ENCODE measurements around the gene FARS2. TPM values are rescaled to one million over a fixed set of nuclear protein-coding genes. Genes with fewer than 3 reads are reported as not detected.
A peak's percentile ranks its signal among the peaks of the same experiment; 100 is the strongest.

FARS2 gene
- total RNA-seq, 1 donor from 2014 or later, result 25.4 TPM

DNA sequence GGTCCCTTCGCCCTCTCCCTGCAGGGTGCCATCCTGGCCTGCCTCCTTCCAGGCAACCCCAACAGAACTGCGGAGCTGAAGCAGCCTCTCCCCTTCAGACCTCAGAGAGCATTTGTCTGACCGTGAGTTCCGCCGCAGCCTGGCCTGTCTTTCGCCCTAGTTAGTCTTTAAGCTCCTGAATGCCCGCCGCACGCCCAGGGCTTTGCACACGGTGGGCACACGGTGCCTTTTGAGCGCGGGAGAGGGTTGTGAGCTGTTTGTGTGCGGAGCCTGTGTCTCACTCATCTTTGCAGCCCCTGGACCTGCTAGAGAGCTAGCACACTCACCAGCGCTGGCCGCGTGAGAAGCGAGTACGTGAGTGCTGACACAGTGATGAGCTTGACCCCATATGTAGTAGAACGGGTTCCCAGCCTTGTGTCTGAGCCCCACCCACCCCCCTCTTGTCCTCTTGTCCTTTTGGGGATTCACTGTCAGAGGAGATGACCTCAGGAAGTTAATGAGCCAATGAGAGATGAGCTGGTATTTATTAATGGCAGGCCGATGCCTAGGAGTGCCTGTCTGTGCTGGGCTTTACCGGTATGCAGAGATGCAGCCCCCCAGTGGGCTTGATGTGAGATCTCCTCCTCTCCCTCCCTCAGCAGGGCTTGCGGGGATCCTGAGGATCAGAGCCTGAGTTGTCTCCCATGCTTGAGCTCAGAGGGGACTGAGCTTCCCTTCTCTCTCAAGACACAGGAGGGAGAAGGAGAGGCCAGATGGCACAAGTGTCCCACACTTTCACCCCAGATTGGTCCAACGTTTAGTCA, 249.2 kb downstream of the FARS2 start:
- DNase-seq, result no peak

DNA sequence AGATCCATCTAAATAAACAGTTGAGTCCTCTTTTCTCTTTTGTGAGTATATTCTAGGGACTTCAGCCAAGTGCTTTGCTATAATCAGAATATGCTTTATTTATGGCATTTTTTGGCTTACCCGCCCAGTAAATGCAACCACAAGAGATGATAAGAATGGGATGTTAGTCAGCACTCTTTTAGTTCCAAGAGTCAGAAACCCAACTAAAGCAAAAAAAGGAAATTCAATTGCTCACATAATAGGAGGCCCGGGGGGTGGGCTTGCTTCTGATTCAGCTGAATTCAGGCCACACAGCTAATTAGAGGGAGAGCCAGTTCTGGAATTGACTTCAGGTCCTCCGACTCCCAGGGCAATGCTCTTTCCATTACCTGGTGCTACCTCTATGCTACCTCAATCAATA, 250.6 kb downstream of the FARS2 start:
- no peak for DNase-seq

DNA sequence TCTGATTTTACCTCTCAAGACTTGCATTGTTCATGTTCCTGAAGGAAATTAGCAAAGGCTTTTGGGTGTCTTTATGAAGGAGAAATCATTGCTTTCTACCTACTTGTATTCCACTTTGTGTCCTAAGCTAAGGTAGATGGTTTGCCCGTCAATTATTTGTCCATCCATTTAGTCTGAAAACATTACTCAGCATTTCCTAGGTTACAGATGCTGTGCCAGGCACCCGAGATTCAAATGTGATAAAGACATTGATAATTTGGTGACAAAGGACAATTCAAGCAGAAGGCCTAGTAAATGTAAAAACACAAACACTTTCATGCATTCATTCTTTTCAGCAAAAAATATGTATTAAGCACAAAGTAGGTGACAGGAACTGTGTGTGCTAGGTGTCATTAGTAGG, 251.1 kb downstream of the FARS2 start:
- DNase-seq, result no peak

DNA sequence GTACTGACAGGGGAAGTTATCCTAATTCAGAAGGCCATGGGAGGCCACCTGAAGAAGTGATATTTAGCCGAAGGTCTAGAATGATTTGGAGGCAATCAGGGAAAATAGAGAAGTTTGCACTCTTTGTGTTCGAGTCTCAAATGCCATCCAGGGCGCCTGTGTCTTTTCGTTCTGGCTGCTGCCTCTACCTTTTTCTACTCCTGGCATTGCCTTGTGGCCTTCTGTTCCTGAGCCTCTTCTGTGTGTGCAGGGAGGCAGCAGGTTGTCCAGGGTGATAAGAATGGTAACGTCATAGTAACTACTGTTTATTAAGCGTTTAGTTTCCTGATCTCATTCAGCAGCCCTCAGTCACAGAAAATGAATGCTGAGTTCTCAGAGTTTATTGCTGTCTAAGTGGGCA, 252.1 kb downstream of the FARS2 start:
- DNase-seq, result no peak

DNA sequence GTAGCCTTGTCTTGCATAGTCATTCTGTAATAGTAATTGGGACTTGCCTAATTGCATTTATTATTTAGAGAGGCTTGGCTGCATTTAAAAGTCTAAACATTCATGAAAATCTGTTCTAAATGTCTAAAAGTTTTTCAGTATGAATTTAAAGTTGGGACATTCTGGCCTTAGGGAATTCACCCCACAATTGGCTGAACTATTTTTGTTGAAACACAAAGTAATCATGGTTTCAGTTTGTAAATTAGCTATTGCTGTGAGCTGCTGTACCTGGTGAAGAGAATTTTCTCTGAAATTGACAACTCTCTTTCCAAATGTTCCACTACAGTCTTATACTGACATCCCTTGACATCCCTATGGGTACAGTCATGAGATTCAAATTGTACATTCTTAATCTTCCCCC, 253.0 kb downstream of the FARS2 start:
- no peak for DNase-seq

DNA sequence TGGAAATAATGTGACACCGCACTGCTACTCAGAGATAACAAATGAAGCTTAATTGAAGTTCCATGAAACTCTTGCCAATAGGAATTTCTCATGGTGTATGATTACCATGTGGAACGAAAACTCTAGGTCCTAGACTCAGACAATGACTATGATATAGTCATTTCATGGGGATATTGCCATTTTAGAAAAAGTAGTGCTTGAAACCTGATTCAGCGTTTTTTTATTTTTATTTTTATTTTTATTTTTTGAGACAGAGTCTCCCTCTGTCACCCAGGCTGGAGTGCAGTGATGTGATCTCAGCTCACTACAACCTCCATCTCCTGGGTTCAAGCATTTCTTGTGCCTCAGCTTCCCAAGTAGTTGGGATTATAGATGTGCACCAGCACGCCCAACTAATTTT, 253.9 kb downstream of the FARS2 start:
- no peak for DNase-seq

DNA sequence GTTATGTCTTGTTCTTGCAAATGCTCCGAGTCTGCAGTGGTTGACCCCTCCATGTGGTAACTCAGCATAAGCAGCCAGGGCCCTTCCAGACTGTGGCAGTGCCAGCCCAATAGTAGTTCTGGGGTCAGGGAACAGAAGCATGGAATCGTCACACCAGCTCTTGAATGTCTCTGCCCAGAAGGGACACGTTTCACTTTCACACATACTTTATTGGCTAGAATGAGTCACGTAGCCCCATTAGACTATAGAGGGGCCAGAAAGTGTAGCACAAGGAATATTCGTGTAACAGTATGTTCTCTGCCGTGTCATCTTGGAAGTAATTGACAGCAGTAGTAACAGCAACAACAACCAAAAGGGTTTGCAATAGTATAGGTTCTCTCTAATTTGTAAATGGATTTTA, 254.7 kb downstream of the FARS2 start:
- no peak for DNase-seq

DNA sequence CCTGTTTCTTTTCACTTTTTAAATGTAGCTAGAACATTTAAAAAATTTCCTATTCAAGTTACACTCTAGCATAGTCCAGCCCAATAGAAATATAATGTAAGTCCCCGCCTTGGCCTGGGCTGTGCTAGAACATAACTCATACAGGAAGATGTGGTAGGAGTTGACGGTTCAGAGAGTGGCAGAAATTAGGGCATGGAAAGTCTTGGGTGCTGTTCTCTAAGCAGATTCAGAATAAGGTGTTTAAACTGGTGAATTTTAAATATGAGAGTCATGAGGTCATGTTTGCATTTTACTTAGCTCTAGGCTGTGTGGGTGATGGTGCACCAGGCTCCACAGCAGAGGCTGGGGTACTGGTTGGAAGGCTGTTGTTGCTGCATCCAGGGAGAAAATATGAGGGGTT, 256.5 kb downstream of the FARS2 start:
- DNase-seq, result no peak

DNA sequence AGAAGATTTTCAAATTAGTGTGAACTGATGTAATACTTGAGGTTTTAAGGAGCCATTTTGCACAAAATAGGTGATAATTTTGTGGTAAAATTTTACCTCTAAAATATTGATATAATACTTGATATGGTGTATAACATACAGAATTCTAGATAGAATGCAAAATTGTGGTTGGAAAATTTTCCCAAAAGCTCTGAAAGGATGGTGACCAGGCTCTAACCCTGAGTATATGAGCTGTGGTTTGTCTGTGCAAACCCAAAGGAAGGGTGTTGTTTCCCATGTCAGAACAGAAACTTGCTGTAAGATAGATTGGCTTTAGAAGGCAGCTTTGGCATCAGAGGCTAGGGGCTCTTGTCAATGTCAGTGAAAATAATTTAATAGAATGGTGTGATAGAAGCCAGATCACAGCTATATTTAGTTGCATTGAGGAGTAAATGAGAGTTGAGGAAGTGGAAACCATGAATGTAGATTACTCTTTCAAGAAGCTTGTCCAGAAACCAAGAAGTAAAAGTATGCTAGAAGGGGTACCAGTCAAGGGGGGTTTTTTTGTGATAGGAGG, 257.7 kb downstream of the FARS2 start:
- no peak for DNase-seq

DNA sequence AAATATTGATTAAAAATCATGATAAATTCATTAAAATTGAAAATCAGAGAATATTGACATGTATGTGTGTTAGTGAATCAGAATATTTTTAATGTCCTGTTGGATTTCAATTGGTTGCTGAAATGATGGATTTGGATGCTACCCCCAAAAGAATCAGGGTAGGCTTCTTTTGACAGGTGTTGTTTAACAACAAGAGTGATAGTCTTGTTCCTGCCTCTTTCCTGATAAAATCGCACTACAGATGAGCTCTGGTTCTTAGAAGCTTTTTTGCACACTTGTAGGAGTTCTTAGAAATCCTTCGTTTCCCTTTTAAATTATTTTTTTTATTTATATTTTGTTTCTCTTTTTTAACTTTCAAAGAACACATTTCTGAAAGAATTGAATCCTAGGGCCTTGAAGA, 259.5 kb downstream of the FARS2 start:
- DNase-seq, result no peak

DNA sequence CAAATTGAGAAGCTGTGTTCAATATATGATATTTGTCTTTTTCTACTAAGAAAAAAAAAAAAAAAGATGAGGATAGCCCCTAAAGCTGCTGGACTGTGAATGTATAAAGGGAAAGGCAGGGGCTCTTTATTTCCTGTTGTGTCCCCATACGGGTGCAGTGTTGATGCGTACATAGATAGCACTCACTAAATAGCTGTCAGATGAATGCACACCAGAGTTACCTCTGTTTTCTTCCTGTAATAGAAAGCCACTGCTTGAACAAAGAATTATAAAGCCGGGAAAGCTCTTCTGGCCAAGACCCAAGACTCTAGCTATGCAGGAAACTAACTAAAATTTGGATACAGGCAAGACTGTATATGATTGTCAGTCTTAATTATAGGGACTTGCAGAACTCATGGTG, 260.0 kb downstream of the FARS2 start:
- no peak for DNase-seq

DNA sequence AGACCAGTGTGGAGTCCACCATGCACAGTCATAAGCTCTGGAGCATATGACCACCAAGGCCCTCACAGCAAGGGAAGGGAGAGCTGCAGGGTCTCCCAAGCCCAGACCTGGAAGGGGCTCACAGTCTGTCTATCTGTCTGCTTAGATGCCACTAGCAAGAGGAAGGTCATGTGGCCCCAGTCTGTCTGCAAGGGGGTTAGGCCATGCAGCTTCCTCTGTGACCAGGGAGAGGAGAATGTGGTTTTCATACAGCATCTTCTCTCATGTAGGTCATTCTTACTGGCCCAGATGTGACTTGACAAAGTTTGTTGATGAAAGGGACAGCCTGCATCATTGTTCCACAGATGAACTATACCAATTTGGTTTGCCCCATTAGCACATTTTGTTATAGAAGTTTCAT, 260.8 kb downstream of the FARS2 start:
- DNase-seq, result no peak

DNA sequence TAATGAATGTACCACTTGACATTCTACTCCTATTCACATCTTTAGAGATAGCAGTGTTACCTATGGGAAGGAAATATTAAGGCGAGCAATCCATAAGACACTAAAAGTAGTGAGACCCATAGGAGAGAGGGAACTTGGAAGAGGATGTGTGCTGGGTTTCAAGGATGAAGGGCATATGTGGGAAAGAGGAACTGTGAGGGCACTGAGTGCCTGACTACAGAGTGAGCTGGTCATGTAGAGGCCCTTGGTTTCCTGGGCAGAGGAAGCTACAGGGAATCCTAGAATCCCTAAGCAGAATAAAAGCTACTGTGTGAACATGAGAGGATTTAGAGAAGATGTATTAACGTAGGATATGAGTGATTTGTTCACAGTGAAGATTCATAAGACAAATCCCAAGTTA, 262.8 kb downstream of the FARS2 start:
- DNase-seq, result no peak

DNA sequence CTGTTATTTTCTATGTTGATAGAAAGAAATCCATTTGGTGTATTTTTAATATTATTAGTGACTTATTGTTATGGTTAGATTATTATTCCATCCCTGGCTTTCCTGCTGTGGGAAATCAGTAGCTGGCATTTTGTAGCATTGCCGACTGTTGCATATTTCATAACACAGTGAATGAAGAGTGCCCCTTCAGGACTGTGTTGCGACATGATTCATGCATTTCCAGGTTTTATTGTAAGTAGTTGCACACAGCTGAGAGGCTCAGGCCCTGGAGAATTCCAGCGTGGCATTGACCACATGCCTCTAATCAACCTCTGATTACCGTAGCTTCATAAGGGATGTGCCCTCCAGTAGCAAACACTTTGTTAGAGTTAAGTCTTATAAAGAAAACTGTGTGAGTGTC, 263.9 kb downstream of the FARS2 start:
- DNase-seq, result no peak

DNA sequence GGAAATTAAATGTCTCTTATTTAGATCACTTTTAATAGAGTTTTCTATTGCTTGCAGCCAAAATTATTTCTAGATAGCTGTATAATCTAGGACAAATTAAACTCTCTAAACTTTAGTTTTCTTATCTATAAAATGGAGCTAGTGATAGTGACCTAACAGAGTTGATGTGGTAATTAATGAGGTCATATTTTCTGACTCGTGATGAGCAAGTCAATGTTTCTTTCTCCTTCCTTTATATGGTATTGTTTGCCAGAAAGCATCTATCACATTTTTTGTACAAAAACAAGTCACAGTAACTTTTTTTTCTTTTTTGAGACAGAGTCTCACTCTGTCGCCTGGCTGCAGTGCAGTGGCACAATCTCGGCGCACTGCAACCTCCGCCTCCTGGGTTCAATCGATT, 267.7 kb downstream of the FARS2 start:
- no peak for DNase-seq

DNA sequence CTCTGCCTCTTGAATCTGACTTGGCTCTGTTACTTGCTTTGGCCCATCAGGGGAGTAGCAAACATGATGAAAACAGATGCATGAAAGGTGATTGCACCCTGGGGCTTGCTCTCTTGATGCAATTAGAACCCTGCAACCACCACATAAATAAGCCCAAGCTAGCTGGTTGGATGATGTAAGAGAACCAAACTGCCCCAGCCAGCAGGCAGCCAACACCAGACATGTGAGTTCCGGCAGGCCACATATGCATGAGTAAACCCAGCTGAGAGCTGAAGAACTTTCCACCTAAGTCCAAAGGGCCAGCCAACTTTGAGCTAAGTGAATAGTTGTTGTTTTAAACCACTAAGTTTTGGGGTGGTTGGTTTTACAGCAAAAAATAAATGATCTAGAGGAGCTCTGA, 268.4 kb downstream of the FARS2 start:
- no peak for DNase-seq

DNA sequence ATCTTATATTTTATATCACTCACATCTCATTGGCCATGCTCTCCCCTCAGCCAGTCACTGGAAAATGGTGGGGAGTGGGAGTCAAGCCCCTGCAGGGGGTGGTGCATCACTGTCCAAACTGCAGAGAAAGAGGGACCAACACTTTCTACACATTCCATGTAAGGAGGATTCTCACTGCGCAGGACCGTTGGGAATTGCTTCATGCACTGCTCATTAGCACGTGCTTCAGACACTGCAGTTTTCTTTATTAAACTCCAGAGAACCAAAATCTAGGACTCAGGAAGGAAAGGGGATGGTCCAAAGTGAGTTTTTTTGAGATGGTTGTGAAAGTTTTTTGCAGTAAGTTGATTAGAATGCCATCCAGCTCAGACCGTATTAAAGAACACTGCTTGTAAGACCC, 269.8 kb downstream of the FARS2 start:
- DNase-seq, result no peak

DNA sequence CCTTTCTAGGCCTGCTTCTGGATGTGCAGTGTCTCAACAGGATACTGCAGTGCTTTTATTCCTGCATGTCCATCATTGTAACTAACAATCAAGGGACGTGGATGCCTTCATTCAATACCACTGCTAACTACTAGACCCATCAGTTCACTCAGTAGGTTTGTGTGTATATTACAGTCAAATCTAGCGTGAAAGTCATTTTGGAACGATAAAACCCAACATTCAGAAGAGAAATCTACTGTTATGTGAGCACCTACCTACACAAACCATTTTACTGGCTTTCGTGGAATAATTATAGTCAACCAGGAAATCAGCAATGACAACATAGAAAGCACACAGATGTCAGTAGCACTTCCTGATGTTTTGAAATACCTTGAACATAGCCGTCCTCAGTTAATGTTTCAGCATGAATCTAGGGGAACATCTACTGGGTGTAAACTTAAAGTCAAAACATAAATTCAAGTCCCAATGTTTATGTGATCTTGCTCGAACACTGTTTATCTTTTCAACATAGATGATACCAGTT, 270.6 kb downstream of the FARS2 start:
- DNase-seq, result no peak

DNA sequence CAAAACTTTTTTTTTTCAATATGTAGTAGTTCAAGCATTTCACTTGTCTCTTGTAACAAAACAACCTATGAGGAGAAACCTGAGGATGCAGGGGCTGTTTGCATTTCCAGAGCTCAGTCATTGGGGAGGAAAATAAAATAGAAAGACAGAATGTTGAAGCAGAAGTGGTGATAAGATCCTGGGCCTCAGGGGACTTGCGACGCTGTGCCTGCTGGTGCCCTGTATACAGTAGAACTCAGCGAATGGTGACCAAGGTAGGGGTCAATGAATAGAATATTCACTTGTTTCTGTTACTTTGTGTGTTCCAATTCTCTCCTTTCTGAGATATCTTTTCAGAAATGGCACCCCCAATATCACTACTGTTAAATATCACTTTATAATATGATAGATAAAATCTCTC, 271.6 kb downstream of the FARS2 start:
- no peak for DNase-seq

DNA sequence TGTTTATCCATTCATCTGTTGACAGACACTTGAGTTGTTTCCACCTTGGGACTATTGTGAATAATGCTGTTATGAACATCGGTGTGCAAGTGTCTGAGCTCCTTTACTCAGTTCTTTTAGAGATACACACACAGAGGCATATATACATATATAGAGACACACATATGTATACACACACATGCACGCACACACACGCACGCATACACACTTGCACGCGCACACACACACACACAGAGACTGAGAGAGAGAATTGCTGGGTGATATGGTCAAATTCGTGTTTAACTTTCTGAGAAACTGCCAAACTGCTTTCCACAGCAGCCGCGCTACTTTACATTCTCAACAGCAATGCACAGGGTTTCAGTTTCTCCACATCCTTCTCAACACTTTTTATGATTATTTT, 273.3 kb downstream of the FARS2 start:
- DNase-seq, result no peak

DNA sequence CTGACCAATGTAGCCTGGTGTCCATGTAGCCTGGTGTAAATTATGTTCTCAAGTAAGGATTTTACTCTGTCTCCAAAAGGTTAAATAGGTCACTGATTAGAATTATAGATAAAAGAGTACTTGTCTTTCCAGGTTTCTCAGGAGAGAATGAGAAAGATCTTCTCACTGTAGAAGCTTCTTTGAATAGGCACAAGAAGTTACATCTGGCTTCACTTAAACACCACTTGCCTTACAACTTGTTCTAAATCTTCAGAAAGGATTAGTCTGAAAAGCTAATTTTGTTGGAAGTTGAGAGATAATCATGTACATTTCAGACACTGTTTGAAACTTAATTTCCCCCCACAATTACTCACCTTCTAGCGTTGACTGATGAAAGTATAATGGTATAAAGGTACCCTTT, 275.3 kb downstream of the FARS2 start:
- no peak for DNase-seq

DNA sequence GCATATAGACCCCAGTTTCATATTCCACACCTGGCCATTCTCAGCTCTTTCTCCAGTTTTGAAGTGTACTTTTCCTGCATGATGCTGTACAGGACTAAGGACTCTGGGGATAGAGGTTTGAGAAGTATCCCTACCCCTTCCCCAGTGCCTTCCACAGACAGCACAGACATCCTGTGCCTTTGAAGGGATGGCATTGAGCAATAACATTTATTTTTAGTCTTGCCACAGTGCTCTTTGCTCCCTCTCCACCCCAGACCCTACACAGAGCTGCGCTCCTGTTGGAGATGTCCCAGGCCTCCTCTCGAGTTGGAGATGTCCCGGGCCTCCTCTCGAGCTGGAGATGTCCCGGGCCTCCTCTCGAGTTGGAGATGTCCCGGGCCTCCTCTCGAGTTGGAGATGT, 275.8 kb downstream of the FARS2 start:
- DNase-seq, result no peak

DNA sequence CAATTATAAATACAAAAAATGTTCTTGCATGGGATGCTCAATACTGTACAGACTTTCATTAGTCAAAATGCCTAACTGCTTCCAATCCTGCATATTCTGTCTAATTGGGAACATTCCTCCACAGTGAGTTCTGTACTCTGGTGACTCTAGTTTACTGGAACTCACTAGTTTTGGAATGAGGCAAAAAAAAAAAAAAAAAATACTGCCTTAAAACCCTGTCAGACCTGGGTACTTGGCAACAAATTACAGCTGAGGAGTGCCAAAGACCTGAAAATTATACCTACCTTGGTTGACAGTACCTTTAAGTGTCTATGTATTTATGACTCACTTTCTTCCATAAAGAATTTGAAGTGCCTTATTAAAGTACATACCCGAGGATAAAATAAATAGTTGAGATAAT, 276.7 kb downstream of the FARS2 start:
- peak; percentile 60 for DNase-seq

DNA sequence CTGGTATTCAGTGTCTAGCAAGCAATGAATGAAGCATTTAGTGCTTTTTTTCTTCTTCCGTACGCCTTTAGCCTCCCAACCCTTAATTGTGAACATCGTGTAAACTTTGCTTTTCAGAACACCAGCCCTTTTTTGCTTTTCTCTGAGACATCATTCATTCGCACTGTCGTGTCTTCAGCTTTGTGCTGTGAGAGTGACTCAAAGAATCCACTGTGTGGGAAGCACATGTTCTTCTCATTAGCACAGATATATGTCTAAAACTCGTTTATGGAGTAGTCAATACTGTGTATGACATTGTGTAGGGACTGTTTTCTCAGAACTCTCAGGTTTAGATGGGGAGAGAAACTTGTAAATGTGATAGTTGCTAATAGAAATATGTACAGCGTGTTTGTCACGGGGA, 279.1 kb downstream of the FARS2 start:
- peak; percentile 78 for DNase-seq
